A673 (cell line): Measurements from ENCODE around the gene ITPR2. TPM values are rescaled to one million over a fixed set of nuclear protein-coding genes. Genes with fewer than 3 reads are reported as not detected.

Source experiments
- BruUV-seq: library from RNA; stranded (reverse); fragments of 400-500 nt; replicated peaks from 2 replicates; lab custom pipeline; 2021; lab: Mats Ljungman, UMichigan
- CTCF ChIA-PET: fragments of 300-600 bp; sonication (Branson Sonifier 250); formaldehyde crosslinking; loops from one replicate; lab custom pipeline; 2022; ENCODE audit warnings: antibody characterized with exemption; lab: Charles Lee
- POLR2A ChIA-PET: fragments of 300-600 bp; sonication (Branson Sonifier 250); formaldehyde crosslinking; loops from one replicate; lab custom pipeline; 2022; ENCODE audit warnings: antibody characterized with exemption; ENCODE audit not compliant: low non-redundant PET; lab: Charles Lee
- DNase-seq: peaks from one replicate; pipeline ENCODE4 v3.0.0-alpha.2; 2015; ENCODE audit warnings: low spot score
- H3K27ac ChIP-seq: fragments of 200-600 bp; sonication (generic); 2 replicates; pipeline ENCODE4 v1.5.1; 2016; ENCODE audit warnings: mixed run types, low read depth, mild to moderate bottlenecking, mixed read lengths, antibody characterized with exemption, low read length; ENCODE audit not compliant: poor library complexity, severe bottlenecking
- H3K27me3 ChIP-seq: fragments of 200-600 bp; sonication (generic); replicated peaks from 2 replicates; pipeline ENCODE4 v1.6.1; 2017; ENCODE audit warnings: mixed run types, low read depth, mild to moderate bottlenecking, mixed read lengths, antibody characterized with exemption, low read length; ENCODE audit not compliant: insufficient read depth, poor library complexity
- H3K36me3 ChIP-seq: fragments of 200-600 bp; sonication (generic); 2 replicates; pipeline ENCODE4 v1.6.1; 2016; ENCODE audit warnings: mixed run types, mild to moderate bottlenecking, mixed read lengths, antibody characterized with exemption, low read length; ENCODE audit not compliant: insufficient read depth, poor library complexity, severe bottlenecking
- H3K4me1 ChIP-seq: fragments of 200-600 bp; sonication (generic); 2 replicates; pipeline ENCODE4 v1.6.1; 2017; ENCODE audit warnings: mixed run types, mild to moderate bottlenecking, mixed read lengths, antibody characterized with exemption, low read length; ENCODE audit not compliant: insufficient read depth, poor library complexity, severe bottlenecking
- H3K4me3 ChIP-seq: fragments of 200-600 bp; sonication (generic); 2 replicates; pipeline ENCODE4 v1.5.1; 2016; ENCODE audit warnings: low read depth, mixed run types, mild to moderate bottlenecking, mixed read lengths, low read length; ENCODE audit not compliant: poor library complexity, severe bottlenecking
- H3K9me3 ChIP-seq: fragments of 200-600 bp; sonication (generic); 2 replicates; pipeline ENCODE4 v1.6.1; 2016; ENCODE audit warnings: mixed run types, low read depth, mild to moderate bottlenecking, mixed read lengths, antibody characterized with exemption, low read length; ENCODE audit not compliant: poor library complexity, severe bottlenecking
- CTCF ChIP-seq: fragments of 300-800, 200-600 bp; sonication (generic); conservative IDR thresholded peaks from 2 replicates; pipeline ENCODE4 v1.5.1; 2017; ENCODE audit warnings: low read depth, mild to moderate bottlenecking, antibody characterized with exemption, low read length, moderate library complexity, mixed read lengths
- EZH2 ChIP-seq: fragments of 200-600 bp; sonication (generic); IDR thresholded peaks from 2 replicates; pipeline ENCODE4 v1.6.1; 2017; ENCODE audit warnings: borderline replicate concordance, low read depth, mild to moderate bottlenecking, mixed read lengths, antibody characterized with exemption, low read length; ENCODE audit not compliant: poor library complexity, severe bottlenecking
- intact Hi-C: fragments of 100-400 bp; cut with micrococcal nuclease; formaldehyde crosslinking; loops from one replicate; pipeline ENCODE4 v1.10.0; 2022; ENCODE audit not compliant: unreplicated experiment
- total RNA-seq: library from RNA; stranded (reverse); gene quantifications from 2 replicates; pipeline ENCODE4 v1.2.3, GENCODE V29; 2021

Gene ITPR2
- total RNA-seq, 1 experiment from 2014 or later = 22.6 TPM

- H3K27ac ChIP-seq = no peak overlapping the region
- no peak for TF ChIP-seq EZH2
- TF ChIP-seq CTCF = no peak
- BruUV-seq = no TSS peak
- H3K9me3 ChIP-seq = no peaks in the 10 kb centered on the region
- intact Hi-C loops = no loop called here
- ChIA-PET CTCF (no interaction called here), POLR2A (no interaction called here)
- H3K36me3 ChIP-seq = no peaks in the 10 kb centered on the region
- H3K4me1 ChIP-seq = peaks cover 11% of the 10 kb centered on the region
- H3K4me3 ChIP-seq = no peak overlapping the region
- no peaks in the 10 kb centered on the region for H3K27me3 ChIP-seq
- DNase-seq = no peak
These were observed 204.8 kb downstream of the ITPR2 start for GRCh38 chr12:26628234-26628633.

GRCh38 chr12:26627335-26627734, 205.7 kb downstream of the ITPR2 start:
- BruUV-seq = no TSS peak
- ChIA-PET POLR2A (interaction anchor here (0.6 kb wide), 1 partner anchor 204 kb away, joined by 3 read pairs; no protein-coding TSS in a partner anchor), CTCF (no interaction called here)
- no peaks in the 10 kb centered on the region for H3K36me3 ChIP-seq
- H3K27ac ChIP-seq = no peak overlapping the region
- no peak for TF ChIP-seq CTCF
- no peak for TF ChIP-seq EZH2
- peaks cover 11% of the 10 kb centered on the region for H3K4me1 ChIP-seq
- no peaks in the 10 kb centered on the region for H3K9me3 ChIP-seq
- H3K27me3 ChIP-seq = no peaks in the 10 kb centered on the region
- DNase-seq = no peak
- intact Hi-C loops = no loop called here
- H3K4me3 ChIP-seq = no peak overlapping the region

- no peaks in the 10 kb centered on the region for H3K27me3 ChIP-seq
- no peaks in the 10 kb centered on the region for H3K9me3 ChIP-seq
- intact Hi-C loops = no loop called here
- TF ChIP-seq CTCF (no peak), EZH2 (no peak)
- BruUV-seq = no TSS peak
- no peak overlapping the region for H3K27ac ChIP-seq
- POLR2A ChIA-PET = no interaction called here
- H3K36me3 ChIP-seq = no peaks in the 10 kb centered on the region
- no peak for DNase-seq
- H3K4me3 ChIP-seq = no peak overlapping the region
- H3K4me1 ChIP-seq = no peaks in the 10 kb centered on the region
- CTCF ChIA-PET = no interaction called here
These were observed 209.9 kb downstream of the ITPR2 start for GRCh38 chr12:26623136-26623535.
